ENCODE results near the gene NUMB. TPM values are rescaled to one million over a fixed set of nuclear protein-coding genes. Genes with fewer than 3 reads are reported as not detected.

NUMB gene
- total and polyA plus RNA-seq, 2 donors (not counting 1 experiment from before 2014, with no cell fraction given): 36.0 to 151 TPM

GRCh38 chr14:73243341-73243740, 215.0 kb downstream of the NUMB start:
- no peak for DNase-seq (ENCODE audit: low read depth in 2 of 2)
- H3K4me1 ChIP-seq (ENCODE audit: control insufficient read depth, extremely low read depth, insufficient read depth, low read length): peaks cover 8% of the 10 kb centered on the region
- H3K79me2 ChIP-seq (ENCODE audit: control insufficient read depth, insufficient read depth, low read length): no peaks in the 10 kb centered on the region
- H4K20me1 ChIP-seq (ENCODE audit: control insufficient read depth, extremely low read depth, insufficient read depth, low read length): no peaks in the 10 kb centered on the region
- no peaks in the 10 kb centered on the region for H3K27me3 ChIP-seq (ENCODE audit: control insufficient read depth, insufficient read depth, low read length)
- no peak overlapping the region for H3K4me3 ChIP-seq (replicated peaks in 1 of 4; ENCODE audit: control extremely low read depth in 1 of 4, insufficient read depth in 1 of 4, low read depth in 3 of 4, low read length in 4 of 4)
- H3K27ac ChIP-seq (ENCODE audit: insufficient read depth, low read length): no peak overlapping the region
- no peak overlapping the region for H3K4me2 ChIP-seq (ENCODE audit: extremely low read depth, insufficient read depth, low read length)
- H3K9ac ChIP-seq (ENCODE audit: insufficient read depth, low read length): no peak overlapping the region
- no peak overlapping the region for H2AFZ ChIP-seq (ENCODE audit: low read length)
- H3K36me3 ChIP-seq (ENCODE audit: control insufficient read depth, insufficient read depth, low read length): no peaks in the 10 kb centered on the region
- TF ChIP-seq CTCF (conservative IDR thresholded peaks at IDR 0.05 in 1 of 2, IDR thresholded peaks at IDR 0.05 in 1 of 2; ENCODE audit: low read depth in 1 of 2, low read length in 2 of 2) (no peak), EZH2 (IDR thresholded peaks at IDR 0.05; ENCODE audit: low read length, missing control alignments) (no peak)
- H3K9me3 ChIP-seq (ENCODE audit: control insufficient read depth, insufficient read depth, low read depth, low read length): no peaks in the 10 kb centered on the region

- peaks cover 11% of the 10 kb centered on the region for H3K4me1 ChIP-seq (ENCODE audit: control insufficient read depth, extremely low read depth, insufficient read depth, low read length)
- no peaks in the 10 kb centered on the region for H3K27me3 ChIP-seq (ENCODE audit: control insufficient read depth, insufficient read depth, low read length)
- TF ChIP-seq CTCF (conservative IDR thresholded peaks at IDR 0.05 in 1 of 2, IDR thresholded peaks at IDR 0.05 in 1 of 2; ENCODE audit: low read depth in 1 of 2, low read length in 2 of 2) (no peak), EZH2 (IDR thresholded peaks at IDR 0.05; ENCODE audit: low read length, missing control alignments) (no peak)
- peak overlapping the region; percentile 35 for H2AFZ ChIP-seq (ENCODE audit: low read length)
- H3K9ac ChIP-seq (ENCODE audit: insufficient read depth, low read length): no peak overlapping the region
- DNase-seq (ENCODE audit: low read depth in 2 of 2): peak in 1 of 2 donors; percentile 51
- H4K20me1 ChIP-seq (ENCODE audit: control insufficient read depth, extremely low read depth, insufficient read depth, low read length): no peaks in the 10 kb centered on the region
- no peak overlapping the region for H3K27ac ChIP-seq (ENCODE audit: insufficient read depth, low read length)
- H3K4me3 ChIP-seq (replicated peaks in 1 of 4; ENCODE audit: control extremely low read depth in 1 of 4, insufficient read depth in 1 of 4, low read depth in 3 of 4, low read length in 4 of 4): peak overlapping the region in 2 of 4 experiments; percentile 19 to 34
- no peaks in the 10 kb centered on the region for H3K9me3 ChIP-seq (ENCODE audit: control insufficient read depth, insufficient read depth, low read depth, low read length)
- H3K79me2 ChIP-seq (ENCODE audit: control insufficient read depth, insufficient read depth, low read length): no peaks in the 10 kb centered on the region
- peak overlapping the region; percentile 69 for H3K4me2 ChIP-seq (ENCODE audit: extremely low read depth, insufficient read depth, low read length)
- no peaks in the 10 kb centered on the region for H3K36me3 ChIP-seq (ENCODE audit: control insufficient read depth, insufficient read depth, low read length)
Measured at GRCh38 chr14:73242357-73242901, 215.9 kb downstream of the NUMB start.

GRCh38 chr14:73241481-73242165, 216.7 kb downstream of the NUMB start:
- no peak overlapping the region for H3K4me2 ChIP-seq (ENCODE audit: extremely low read depth, insufficient read depth, low read length)
- peaks cover 7% of the 10 kb centered on the region for H3K27me3 ChIP-seq (ENCODE audit: control insufficient read depth, insufficient read depth, low read length)
- no peak overlapping the region for H3K4me3 ChIP-seq (replicated peaks in 1 of 4; ENCODE audit: control extremely low read depth in 1 of 4, insufficient read depth in 1 of 4, low read depth in 3 of 4, low read length in 4 of 4)
- H3K4me1 ChIP-seq (ENCODE audit: control insufficient read depth, extremely low read depth, insufficient read depth, low read length): peaks cover 11% of the 10 kb centered on the region
- no peak overlapping the region for H3K9ac ChIP-seq (ENCODE audit: insufficient read depth, low read length)
- H3K36me3 ChIP-seq (ENCODE audit: control insufficient read depth, insufficient read depth, low read length): no peaks in the 10 kb centered on the region
- no peak overlapping the region for H3K27ac ChIP-seq (ENCODE audit: insufficient read depth, low read length)
- H4K20me1 ChIP-seq (ENCODE audit: control insufficient read depth, extremely low read depth, insufficient read depth, low read length): no peaks in the 10 kb centered on the region
- no peak overlapping the region for H2AFZ ChIP-seq (ENCODE audit: low read length)
- TF ChIP-seq EZH2 (IDR thresholded peaks at IDR 0.05; ENCODE audit: low read length, missing control alignments): no peak
- no peaks in the 10 kb centered on the region for H3K79me2 ChIP-seq (ENCODE audit: control insufficient read depth, insufficient read depth, low read length)
- no peak for DNase-seq (ENCODE audit: low read depth in 2 of 2)
- H3K9me3 ChIP-seq (ENCODE audit: control insufficient read depth, insufficient read depth, low read depth, low read length): no peaks in the 10 kb centered on the region
